Forelimb muscle (tissue), 1 donor: ENCODE results near the gene MBOAT1. TPM values are rescaled to one million over a fixed set of nuclear protein-coding genes. Genes with fewer than 3 reads are reported as not detected.

Source experiments
- DNase-seq: peaks from one replicate; pipeline ENCODE4 v3.0.0-alpha.2; 2013; ENCODE audit warnings: low read depth
- polyA plus RNA-seq: library from polyadenylated mRNA; unstranded; fragments of 120-200 nt; gene quantifications from one replicate; pipeline ENCODE4 v1.2.1, GENCODE V29; 2013; ENCODE audit not compliant: insufficient read length

The MBOAT1 gene
- polyA plus RNA-seq, 1 donor, result 3.8 TPM

- no peak for DNase-seq
These were observed 20.9 kb upstream of the MBOAT1 start for GRCh38 chr6:20233007-20233730.

- DNase-seq, result no peak
These were observed 19.9 kb upstream of the MBOAT1 start for GRCh38 chr6:20232188-20232587.

GRCh38 chr6:20230401-20231119, 18.3 kb upstream of the MBOAT1 start:
- no peak for DNase-seq

GRCh38 chr6:20229881-20230280, 17.6 kb upstream of the MBOAT1 start:
- DNase-seq, result no peak

GRCh38 chr6:20227350-20227749, 15.1 kb upstream of the MBOAT1 start:
- DNase-seq, result no peak

GRCh38 chr6:20223141-20223540, 10.9 kb upstream of the MBOAT1 start:
- no peak for DNase-seq

- DNase-seq, result no peak
These were observed 9.2 kb upstream of the MBOAT1 start for GRCh38 chr6:20221421-20221820.

- DNase-seq, result no peak
These were observed 8.1 kb upstream of the MBOAT1 start for GRCh38 chr6:20220359-20220758.

- no peak for DNase-seq
These were observed 5.6 kb upstream of the MBOAT1 start for GRCh38 chr6:20217891-20218290.

GRCh38 chr6:20217324-20217855, 5.1 kb upstream of the MBOAT1 start:
- DNase-seq, result no peak

- no peak for DNase-seq
These were observed 3.0 kb upstream of the MBOAT1 start for GRCh38 chr6:20215310-20215709.

- DNase-seq, result no peak
These were observed 1.1 kb upstream of the MBOAT1 start for GRCh38 chr6:20213271-20213798.

- no peak for DNase-seq
These were observed 303 bp downstream of the MBOAT1 start for GRCh38 chr6:20211941-20212391.

GRCh38 chr6:20211037-20211940, 980 bp downstream of the MBOAT1 start:
- no peak for DNase-seq

GRCh38 chr6:20210158-20210557, 2.1 kb downstream of the MBOAT1 start:
- DNase-seq, result no peak

GRCh38 chr6:20208687-20209378, 3.4 kb downstream of the MBOAT1 start:
- no peak for DNase-seq

- no peak for DNase-seq
These were observed 5.2 kb downstream of the MBOAT1 start for GRCh38 chr6:20207088-20207418.

GRCh38 chr6:20205722-20206161, 6.5 kb downstream of the MBOAT1 start:
- no peak for DNase-seq

GRCh38 chr6:20204512-20204894, 7.8 kb downstream of the MBOAT1 start:
- no peak for DNase-seq

GRCh38 chr6:20203561-20204511, 8.4 kb downstream of the MBOAT1 start:
- no peak for DNase-seq
